T-helper 1 cell treated with Interleukin-12 subunit alpha and Interleukin-12 subunit beta and Interleukin-4 antibody, amounts not matched to agents 30 ng/mL and 1 ng/mL, for 36 hours (primary cell): ENCODE results near the gene MEAK7. TPM values are rescaled to one million over a fixed set of nuclear protein-coding genes. Genes with fewer than 3 reads are reported as not detected.

Experiments used
- intact Hi-C: fragments of 100-400 bp; cut with micrococcal nuclease; formaldehyde crosslinking; loops from one replicate; pipeline ENCODE4 v1.15.1; 2024
- total RNA-seq: library from RNA; stranded (reverse); gene quantifications from 2 replicates; pipeline ENCODE4 v1.2.3, GENCODE V29; 2022

The MEAK7 gene
- total RNA-seq, 1 donor from 2014 or later = 39.8 TPM

GRCh38 chr16:84514295-84514873 lies 9.9 kb upstream of the MEAK7 start:
- intact Hi-C loops = loop anchor here (2.0 to 10.0 kb wide), 4 partner anchors 94 to 512 kb away; partner anchors contain the start of genes KIAA0513 and ZDHHC7

- intact Hi-C loops = loop anchor here (2.0 to 10.0 kb wide), 4 partner anchors 95 to 513 kb away; partner anchors contain the start of genes KIAA0513 and ZDHHC7
Observed at GRCh38 chr16:84513666-84514065, 9.2 kb upstream of the MEAK7 start.

GRCh38 chr16:84513123-84513522 lies 8.7 kb upstream of the MEAK7 start:
- intact Hi-C loops = loop anchor here (10.0 kb wide), 1 partner anchor 442 kb away; no protein-coding TSS in a partner anchor

GRCh38 chr16:84511831-84512230 lies 7.4 kb upstream of the MEAK7 start:
- intact Hi-C loops = loop anchor here (1.0 to 10.0 kb wide), 7 partner anchors 42 to 443 kb away; partner anchors contain the start of gene COTL1

- intact Hi-C loops = loop anchor here (1.0 to 10.0 kb wide), 7 partner anchors 43 to 444 kb away; partner anchors contain the start of gene COTL1
Observed at GRCh38 chr16:84511180-84511800, 6.8 kb upstream of the MEAK7 start.

- intact Hi-C loops = loop anchor here (10.0 kb wide), 1 partner anchor 394 kb away; the partner anchor contains the start of gene MBTPS1
Observed at GRCh38 chr16:84509032-84509950, 4.8 kb upstream of the MEAK7 start.

- intact Hi-C loops = loop anchor here (10.0 kb wide), 1 partner anchor 394 kb away; the partner anchor contains the start of gene MBTPS1
Observed at GRCh38 chr16:84508502-84508901, 4.0 kb upstream of the MEAK7 start.

GRCh38 chr16:84507011-84507982 lies 2.8 kb upstream of the MEAK7 start:
- intact Hi-C loops = loop anchor here (2.0 to 10.0 kb wide), 2 partner anchors 392 to 608 kb away; partner anchors contain the start of genes MBTPS1 and MLYCD

- intact Hi-C loops = loop anchor here (1.0 to 10.0 kb wide), 7 partner anchors 13 to 607 kb away; partner anchors contain the start of genes MBTPS1, MLYCD and TAF1C
Observed at GRCh38 chr16:84505249-84506187, 1.1 kb upstream of the MEAK7 start.

- intact Hi-C loops = loop anchor here (2.0 to 10.0 kb wide), 3 partner anchors 15 to 389 kb away; partner anchors contain the start of genes MBTPS1 and TAF1C
Observed at GRCh38 chr16:84503751-84504395, 586 bp downstream of the MEAK7 start.

- intact Hi-C loops = loop anchor here (10.0 kb wide), 1 partner anchor 388 kb away; the partner anchor contains the start of gene MBTPS1
Observed at GRCh38 chr16:84502581-84502980, 1.9 kb downstream of the MEAK7 start.

GRCh38 chr16:84502075-84502474 lies 2.4 kb downstream of the MEAK7 start:
- intact Hi-C loops = loop anchor here (10.0 kb wide), 1 partner anchor 387 kb away; the partner anchor contains the start of gene MBTPS1

GRCh38 chr16:84501077-84501735 lies 3.3 kb downstream of the MEAK7 start:
- intact Hi-C loops = loop anchor here (10.0 kb wide), 1 partner anchor 386 kb away; the partner anchor contains the start of gene MBTPS1

GRCh38 chr16:84500531-84500930 lies 3.9 kb downstream of the MEAK7 start:
- intact Hi-C loops = loop anchor here (10.0 kb wide), 1 partner anchor 386 kb away; the partner anchor contains the start of gene MBTPS1

- intact Hi-C loops = loop anchor here (10.0 kb wide), 1 partner anchor 385 kb away; the partner anchor contains the start of gene MBTPS1
Observed at GRCh38 chr16:84499638-84500037, 4.8 kb downstream of the MEAK7 start.

- intact Hi-C loops = no loop called here
Observed at GRCh38 chr16:84498859-84499620, 5.4 kb downstream of the MEAK7 start.

- intact Hi-C loops = no loop called here
Observed at GRCh38 chr16:84498223-84498610, 6.2 kb downstream of the MEAK7 start.
